ENCODE measurements around the gene SAMD7.

SAMD7 gene

GRCh38 chr3:169913323-169913722 lies 2.0 kb downstream of the SAMD7 start:
- DNase-seq, result no peak

GRCh38 chr3:169914321-169914720 lies 2.9 kb downstream of the SAMD7 start:
- DNase-seq, result no peak

- no peak for DNase-seq
Measured at GRCh38 chr3:169923189-169923588, 11.8 kb downstream of the SAMD7 start.

- DNase-seq, result no peak
Measured at GRCh38 chr3:169923831-169924230, 12.5 kb downstream of the SAMD7 start.

GRCh38 chr3:169929830-169930519 lies 18.6 kb downstream of the SAMD7 start:
- no peak for DNase-seq

GRCh38 chr3:169930843-169931242 lies 19.5 kb downstream of the SAMD7 start:
- no peak for DNase-seq

GRCh38 chr3:169931747-169932520 lies 20.6 kb downstream of the SAMD7 start:
- no peak for DNase-seq

GRCh38 chr3:169939320-169939719 lies 27.9 kb downstream of the SAMD7 start:
- DNase-seq, result no peak

GRCh38 chr3:169939751-169940150 lies 28.4 kb downstream of the SAMD7 start:
- no peak for DNase-seq

GRCh38 chr3:169940470-169941181 lies 29.3 kb downstream of the SAMD7 start:
- no peak for DNase-seq

- no peak for DNase-seq
Measured at GRCh38 chr3:169945313-169945712, 33.9 kb downstream of the SAMD7 start.

- no peak for DNase-seq
Measured at GRCh38 chr3:169946336-169946735, 35.0 kb downstream of the SAMD7 start.

- DNase-seq, result no peak
Measured at GRCh38 chr3:169948559-169949448, 37.4 kb downstream of the SAMD7 start.

GRCh38 chr3:169952045-169952444 lies 40.7 kb downstream of the SAMD7 start:
- no peak for DNase-seq

- DNase-seq, result no peak
Measured at GRCh38 chr3:169953462-169954141, 42.2 kb downstream of the SAMD7 start.

- no peak for DNase-seq
Measured at GRCh38 chr3:169954142-169954756, 42.9 kb downstream of the SAMD7 start.

GRCh38 chr3:169955406-169955805 lies 44.0 kb downstream of the SAMD7 start:
- no peak for DNase-seq

GRCh38 chr3:169964176-169964575 lies 52.8 kb downstream of the SAMD7 start:
- no peak for DNase-seq

GRCh38 chr3:169965562-169966427 lies 54.4 kb downstream of the SAMD7 start:
- no peak for DNase-seq

- peak; percentile 70 for DNase-seq
Measured at GRCh38 chr3:169966428-169966950, 55.1 kb downstream of the SAMD7 start, which contains the start of gene SEC62. Gene SEC62, plus strand, starts transcription at chr3:169966807. Its CDS starts 16 bp downstream, at chr3:169966823.
